ENCODE data around the gene LMNTD2. TPM values are rescaled to one million over a fixed set of nuclear protein-coding genes. Genes with fewer than 3 reads are reported as not detected.

LMNTD2 gene
- total and polyA plus RNA-seq, 2 donors: 0.37 to 1.2 TPM

DNA sequence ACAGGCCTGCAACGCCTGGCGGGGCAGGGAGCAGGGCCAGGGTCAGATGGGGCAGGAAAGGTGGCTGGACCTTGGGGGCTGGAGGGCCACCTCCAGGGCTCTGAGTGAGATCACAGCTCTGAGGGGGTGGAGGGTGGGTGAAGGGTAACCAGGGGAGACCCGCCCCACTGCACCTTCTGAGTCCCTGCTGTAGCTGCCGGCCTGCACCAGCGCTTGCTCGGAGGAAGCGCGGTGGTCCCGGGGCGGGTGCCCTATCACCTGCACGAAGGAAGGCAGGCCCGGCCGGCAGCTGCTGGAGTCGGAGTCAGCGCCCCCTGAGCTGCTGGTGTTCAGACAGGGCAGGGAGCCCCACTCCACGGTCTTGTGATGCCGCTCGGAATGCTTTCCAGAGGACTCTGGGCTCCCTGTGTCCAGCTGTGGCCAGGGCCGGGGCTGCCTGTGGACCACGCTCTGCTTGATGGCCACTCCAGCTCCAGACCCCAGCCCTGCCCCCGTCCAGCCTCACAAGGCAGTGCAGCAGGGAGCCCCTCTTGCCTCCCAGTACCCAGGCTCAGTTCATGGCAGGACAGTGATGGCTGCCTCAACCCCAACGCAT lies 3.8 kb downstream of the LMNTD2 start:
- no peaks in the 10 kb centered on the region for H3K36me3 ChIP-seq (ENCODE audit: insufficient read depth)
- H3K27ac ChIP-seq (ENCODE audit: low read depth): no peak overlapping the region
- H3K4me1 ChIP-seq (ENCODE audit: insufficient read depth): peaks cover 2% of the 10 kb centered on the region
- no peak for DNase-seq (ENCODE audit: extremely low spot score)
- WGBS: 72% methylated on average over 22 of the region's 22 CpGs
- no peak overlapping the region for H3K4me3 ChIP-seq (ENCODE audit: low read depth, low read length)

DNA sequence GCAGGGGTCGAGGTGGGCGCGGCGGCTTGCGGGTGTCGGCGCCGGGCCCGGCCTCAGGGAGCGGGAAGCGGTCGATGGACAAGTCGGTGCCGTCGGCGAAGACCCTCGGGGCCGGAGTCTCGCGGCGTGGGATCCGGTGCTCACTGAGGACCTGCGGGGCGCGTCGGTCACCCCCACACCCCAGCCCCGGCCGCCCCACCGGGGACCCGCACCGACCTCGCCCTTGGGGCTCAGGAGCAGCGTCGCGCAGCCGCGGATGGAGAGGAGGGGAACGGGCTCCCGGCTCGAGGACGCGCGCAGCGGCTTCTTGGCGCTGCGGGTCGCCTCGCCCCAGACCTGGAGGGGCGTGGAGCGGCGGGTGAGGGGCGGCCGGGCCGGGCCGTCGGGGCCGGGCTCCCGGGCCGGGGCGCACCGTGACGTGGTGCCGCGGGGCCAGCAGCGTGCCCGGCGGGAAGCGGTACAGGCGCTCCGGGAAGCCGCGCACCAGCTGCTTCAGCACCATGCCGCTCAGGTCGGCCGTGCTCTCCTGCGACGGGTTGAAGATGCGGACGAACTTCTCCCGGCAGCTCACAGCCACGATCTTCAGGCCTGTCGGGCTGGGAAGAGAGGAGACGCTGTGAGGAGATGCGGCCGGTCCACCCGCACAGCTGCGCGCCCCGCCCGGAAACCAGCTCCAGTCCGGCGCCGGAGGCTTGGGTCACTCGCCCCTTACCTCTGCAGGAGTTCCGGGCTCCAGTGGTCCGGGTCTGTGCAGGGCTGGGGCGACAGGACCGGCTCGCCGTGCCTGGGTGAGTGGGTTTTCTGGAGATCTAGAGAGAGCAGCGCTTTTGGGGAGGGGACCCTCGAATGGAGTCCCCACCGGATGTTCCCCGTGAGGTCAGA lies 4.5 kb downstream of the LMNTD2 start:
- Histone ChIP-seq H3K27ac (ENCODE audit: low read depth) (no peak overlapping the region), H3K4me3 (ENCODE audit: low read depth, low read length) (no peak overlapping the region), H3K4me1 (ENCODE audit: insufficient read depth) (peaks cover 2% of the 10 kb centered on the region), H3K36me3 (ENCODE audit: insufficient read depth) (no peaks in the 10 kb centered on the region)
- WGBS: 6% methylated on average over 104 of the region's 104 CpGs
- no peak for DNase-seq (ENCODE audit: extremely low spot score)

- Histone ChIP-seq H3K4me3 (ENCODE audit: low read depth, low read length) (peak overlapping the region; percentile 32), H3K27ac (ENCODE audit: low read depth) (no peak overlapping the region), H3K36me3 (ENCODE audit: insufficient read depth) (no peaks in the 10 kb centered on the region), H3K4me1 (ENCODE audit: insufficient read depth) (peaks cover 2% of the 10 kb centered on the region)
- no peak for DNase-seq (ENCODE audit: extremely low spot score)
- WGBS: 1% methylated on average over 57 of the region's 57 CpGs
Observed at GRCh38 chr11:555227-555779, 5.2 kb downstream of the LMNTD2 start.

- 11% methylated on average over 52 of the region's 60 CpGs for WGBS
- peak overlapping the region; percentile 32 for H3K4me3 ChIP-seq (ENCODE audit: low read depth, low read length)
- DNase-seq (ENCODE audit: extremely low spot score): no peak
- H3K27ac ChIP-seq (ENCODE audit: low read depth): no peak overlapping the region
- H3K36me3 ChIP-seq (ENCODE audit: insufficient read depth): no peaks in the 10 kb centered on the region
- H3K4me1 ChIP-seq (ENCODE audit: insufficient read depth): peaks cover 2% of the 10 kb centered on the region
Observed at GRCh38 chr11:554428-555226, 5.9 kb downstream of the LMNTD2 start.

GRCh38 chr11:553988-554340 lies 6.6 kb downstream of the LMNTD2 start:
- Histone ChIP-seq H3K4me1 (ENCODE audit: insufficient read depth) (peaks cover 2% of the 10 kb centered on the region), H3K27ac (ENCODE audit: low read depth) (no peak overlapping the region), H3K4me3 (ENCODE audit: low read depth, low read length) (no peak overlapping the region), H3K36me3 (ENCODE audit: insufficient read depth) (no peaks in the 10 kb centered on the region)
- WGBS: 57% methylated on average over 11 of the region's 11 CpGs
- no peak for DNase-seq (ENCODE audit: extremely low spot score)

DNA sequence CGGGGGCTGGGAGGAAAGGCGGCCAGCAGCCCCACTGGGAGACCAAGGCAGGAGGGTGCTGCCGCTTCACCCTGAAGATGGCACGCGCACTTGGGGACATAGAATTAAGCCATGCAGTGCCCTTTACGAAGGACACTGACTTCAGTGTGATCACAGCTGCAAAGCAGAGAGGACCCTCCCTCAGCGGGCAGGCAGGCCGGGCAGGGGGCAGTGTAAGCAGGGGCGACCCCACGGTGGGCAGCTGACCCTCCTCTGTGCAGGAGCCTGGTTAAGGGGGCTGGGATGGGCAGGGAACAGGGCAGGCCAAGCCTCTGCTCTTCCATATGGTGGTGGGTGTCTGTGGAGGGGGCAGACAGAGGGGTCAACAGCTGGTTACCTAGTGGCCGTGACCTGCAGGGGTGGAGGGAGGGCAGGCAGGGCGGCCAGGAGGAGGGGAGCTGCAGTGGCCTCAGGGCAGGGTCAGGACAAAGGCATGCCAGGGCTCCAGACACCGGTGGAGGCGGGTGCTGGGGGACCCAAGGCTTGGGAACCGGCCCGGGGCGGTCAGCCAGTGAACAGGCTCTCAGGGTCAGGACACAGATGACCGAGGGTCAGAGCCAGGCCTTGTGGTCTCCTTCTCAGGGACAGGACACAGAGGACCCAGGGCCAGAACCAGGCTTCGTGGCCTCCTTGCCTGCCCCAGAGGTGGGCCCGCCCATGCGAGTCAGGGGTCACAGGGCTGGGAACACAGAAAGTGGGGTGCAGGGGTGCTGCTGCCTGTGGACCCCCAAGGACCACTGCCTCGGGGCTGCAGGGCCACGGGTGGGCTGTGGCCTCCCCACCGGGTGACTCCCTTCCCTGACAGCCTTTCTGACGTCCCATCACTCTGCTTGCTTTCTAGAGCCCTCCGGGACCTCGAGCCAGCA lies 7.2 kb downstream of the LMNTD2 start:
- no peak for DNase-seq (ENCODE audit: extremely low spot score)
- 82% methylated on average over 27 of the region's 27 CpGs for WGBS

GRCh38 chr11:551596-551995 lies 8.9 kb downstream of the LMNTD2 start:
- Histone ChIP-seq H3K27ac (ENCODE audit: low read depth) (no peak overlapping the region), H3K4me3 (ENCODE audit: low read depth, low read length) (no peak overlapping the region), H3K36me3 (ENCODE audit: insufficient read depth) (no peaks in the 10 kb centered on the region), H3K4me1 (ENCODE audit: insufficient read depth) (peaks cover 2% of the 10 kb centered on the region)
- no peak for DNase-seq (ENCODE audit: extremely low spot score)
- WGBS: 84% methylated on average over 12 of the region's 12 CpGs

More for the DNA sequence above, 7.2 kb downstream of the LMNTD2 start:
- H3K4me3 ChIP-seq (ENCODE audit: low read depth, low read length): no peak overlapping the region
- no peak overlapping the region for H3K27ac ChIP-seq (ENCODE audit: low read depth)
- H3K4me1 ChIP-seq (ENCODE audit: insufficient read depth): peaks cover 2% of the 10 kb centered on the region
- no peaks in the 10 kb centered on the region for H3K36me3 ChIP-seq (ENCODE audit: insufficient read depth)

DNA sequence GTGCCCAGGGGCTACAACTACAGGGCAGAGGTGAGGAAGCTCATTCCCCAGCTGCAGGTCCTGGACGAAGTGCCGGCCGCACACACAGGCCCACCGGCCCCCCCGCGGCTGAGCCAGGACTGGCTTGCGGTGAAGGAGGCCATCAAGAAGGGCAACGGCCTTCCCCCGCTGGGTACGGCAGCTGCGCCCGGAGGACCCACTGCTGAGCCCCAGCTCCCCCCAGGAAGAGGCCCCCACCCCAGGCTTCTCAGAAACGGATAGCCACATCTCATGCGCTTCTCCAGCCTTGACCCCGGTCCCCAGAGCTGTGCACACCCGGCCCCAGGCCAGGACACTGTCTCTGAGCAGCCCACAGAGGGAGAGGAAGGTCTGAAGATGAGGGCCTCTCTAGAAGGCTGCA lies 9.4 kb downstream of the LMNTD2 start:
- no peak overlapping the region for H3K27ac ChIP-seq (ENCODE audit: low read depth)
- no peak overlapping the region for H3K4me3 ChIP-seq (ENCODE audit: low read depth, low read length)
- H3K36me3 ChIP-seq (ENCODE audit: insufficient read depth): no peaks in the 10 kb centered on the region
- peaks cover 1% of the 10 kb centered on the region for H3K4me1 ChIP-seq (ENCODE audit: insufficient read depth)
- 82% methylated on average over 16 of the region's 16 CpGs for WGBS
- DNase-seq (ENCODE audit: extremely low spot score): no peak

DNA sequence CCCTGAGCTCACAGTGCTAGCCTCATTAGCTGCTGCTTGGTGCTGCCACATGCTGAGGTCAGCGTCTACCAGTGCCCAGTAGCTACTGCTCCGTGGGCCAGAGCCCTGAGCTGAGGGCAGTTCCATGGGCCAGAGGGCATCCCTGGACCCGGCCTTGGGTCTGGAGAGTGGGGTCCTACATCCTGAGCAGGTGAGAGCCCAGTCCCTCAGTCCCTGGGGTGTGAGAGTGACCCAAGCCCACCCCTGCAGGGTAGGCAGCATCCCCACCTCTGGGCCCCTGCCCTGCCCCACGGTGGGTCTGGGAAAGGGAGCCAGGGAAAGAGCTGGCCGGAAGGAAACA lies 9.8 kb downstream of the LMNTD2 start:
- no peaks in the 10 kb centered on the region for H3K4me1 ChIP-seq (ENCODE audit: insufficient read depth)
- H3K4me3 ChIP-seq (ENCODE audit: low read depth, low read length): no peak overlapping the region
- no peaks in the 10 kb centered on the region for H3K36me3 ChIP-seq (ENCODE audit: insufficient read depth)
- DNase-seq (ENCODE audit: extremely low spot score): no peak
- no peak overlapping the region for H3K27ac ChIP-seq (ENCODE audit: low read depth)
- 87% methylated on average over 5 of the region's 5 CpGs for WGBS

DNA sequence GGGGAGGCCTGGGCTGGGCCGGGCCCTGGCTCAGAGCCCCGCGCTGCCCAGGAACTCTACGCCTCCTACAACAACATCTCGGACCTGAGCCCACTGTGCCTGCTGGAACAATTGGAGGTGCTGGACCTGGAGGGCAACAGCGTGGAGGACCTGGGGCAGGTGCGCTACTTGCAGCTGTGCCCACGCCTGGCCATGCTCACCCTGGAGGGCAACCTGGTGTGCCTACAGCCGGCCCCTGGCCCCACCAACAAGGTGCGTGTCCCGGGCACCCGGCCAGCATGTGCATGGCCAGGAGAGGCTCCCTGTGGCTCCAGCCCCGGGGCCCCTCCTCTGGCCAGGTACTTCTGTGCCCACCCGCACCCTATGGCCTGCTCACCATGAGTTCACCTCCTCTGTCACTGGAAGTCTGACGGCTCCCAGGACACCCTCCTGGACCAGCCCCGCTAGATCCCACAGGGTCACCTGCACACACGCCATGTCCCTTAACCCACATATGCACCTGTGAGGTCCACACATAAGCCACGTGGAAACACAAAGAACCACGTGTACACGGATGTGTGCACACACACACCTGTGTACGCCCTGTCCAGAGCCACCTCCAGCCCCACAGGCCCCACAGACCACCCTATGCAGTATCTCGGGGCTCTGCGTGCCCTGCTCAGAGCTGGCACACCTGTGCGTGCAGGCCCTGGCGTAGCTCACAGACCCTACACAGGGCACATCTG lies 10.4 kb downstream of the LMNTD2 start:
- DNase-seq (ENCODE audit: extremely low spot score): no peak
- H3K4me1 ChIP-seq (ENCODE audit: insufficient read depth): no peaks in the 10 kb centered on the region
- no peak overlapping the region for H3K27ac ChIP-seq (ENCODE audit: low read depth)
- 95% methylated on average over 25 of the region's 25 CpGs for WGBS
- H3K36me3 ChIP-seq (ENCODE audit: insufficient read depth): no peaks in the 10 kb centered on the region
- H3K4me3 ChIP-seq (ENCODE audit: low read depth, low read length): no peak overlapping the region

GRCh38 chr11:548700-549603 lies 11.6 kb downstream of the LMNTD2 start:
- WGBS: 80% methylated on average over 32 of the region's 32 CpGs
- H3K4me3 ChIP-seq (ENCODE audit: low read depth, low read length): no peak overlapping the region
- no peaks in the 10 kb centered on the region for H3K36me3 ChIP-seq (ENCODE audit: insufficient read depth)
- H3K27ac ChIP-seq (ENCODE audit: low read depth): no peak overlapping the region
- no peaks in the 10 kb centered on the region for H3K4me1 ChIP-seq (ENCODE audit: insufficient read depth)
- DNase-seq (ENCODE audit: extremely low spot score): no peak

- no peaks in the 10 kb centered on the region for H3K4me1 ChIP-seq (ENCODE audit: insufficient read depth)
- H3K36me3 ChIP-seq (ENCODE audit: insufficient read depth): no peaks in the 10 kb centered on the region
- no peak overlapping the region for H3K4me3 ChIP-seq (ENCODE audit: low read depth, low read length)
- 86% methylated on average over 11 of the region's 11 CpGs for WGBS
- H3K27ac ChIP-seq (ENCODE audit: low read depth): no peak overlapping the region
- no peak for DNase-seq (ENCODE audit: extremely low spot score)
Observed at GRCh38 chr11:545171-545570, 15.4 kb downstream of the LMNTD2 start.
